ENCODE data around the gene PTPRD. TPM values are rescaled to one million over a fixed set of nuclear protein-coding genes. Genes with fewer than 3 reads are reported as not detected.
A peak's percentile ranks its signal among the peaks of the same experiment; 100 is the strongest.

Gene PTPRD
- total RNA-seq, 1 donor from 2014 or later = 109 TPM

- H3K27me3 Mint-ChIP-seq (ENCODE audit: low read depth) = no peaks in the 10 kb centered on the region
- H3K27ac Mint-ChIP-seq = peak overlapping the region; percentile 73
- peaks cover 10% of the 10 kb centered on the region for H3K4me1 Mint-ChIP-seq
- no peak for TF ChIP-seq CTCF (IDR thresholded peaks at IDR 0.05; ENCODE audit: unreplicated experiment)
- no peak for DNase-seq (ENCODE audit: low spot score in 2 of 2, unreplicated experiment in 2 of 2)
- peaks cover 5% of the 10 kb centered on the region for H3K9me3 Mint-ChIP-seq
- no peak overlapping the region for H3K4me3 Mint-ChIP-seq
- H3K36me3 Mint-ChIP-seq = no peaks in the 10 kb centered on the region
Measured at GRCh38 chr9:10562581-10563343, 50.0 kb downstream of the PTPRD start.

- TF ChIP-seq CTCF (IDR thresholded peaks at IDR 0.05; ENCODE audit: unreplicated experiment) = no peak
- no peaks in the 10 kb centered on the region for H3K36me3 Mint-ChIP-seq
- H3K27ac Mint-ChIP-seq = no peak overlapping the region
- H3K4me1 Mint-ChIP-seq = no peaks in the 10 kb centered on the region
- H3K4me3 Mint-ChIP-seq = no peak overlapping the region
- DNase-seq (ENCODE audit: low spot score in 2 of 2, unreplicated experiment in 2 of 2) = no peak
- peaks cover 7% of the 10 kb centered on the region for H3K9me3 Mint-ChIP-seq
- H3K27me3 Mint-ChIP-seq (ENCODE audit: low read depth) = no peaks in the 10 kb centered on the region
Measured at GRCh38 chr9:10548348-10548747, 64.5 kb downstream of the PTPRD start.

- Mint-ChIP-seq H3K27ac (no peak overlapping the region), H3K27me3 (ENCODE audit: low read depth) (no peaks in the 10 kb centered on the region), H3K9me3 (no peaks in the 10 kb centered on the region), H3K4me3 (no peak overlapping the region), H3K4me1 (no peaks in the 10 kb centered on the region), H3K36me3 (no peaks in the 10 kb centered on the region)
- no peak for DNase-seq (ENCODE audit: low spot score in 2 of 2, unreplicated experiment in 2 of 2)
- TF ChIP-seq CTCF (IDR thresholded peaks at IDR 0.05; ENCODE audit: unreplicated experiment) = no peak
Measured at GRCh38 chr9:10538073-10538472, 74.7 kb downstream of the PTPRD start.

- Mint-ChIP-seq H3K4me3 (no peak overlapping the region), H3K27me3 (ENCODE audit: low read depth) (no peaks in the 10 kb centered on the region), H3K36me3 (no peaks in the 10 kb centered on the region), H3K9me3 (no peaks in the 10 kb centered on the region), H3K4me1 (no peaks in the 10 kb centered on the region), H3K27ac (no peak overlapping the region)
- TF ChIP-seq CTCF (IDR thresholded peaks at IDR 0.05; ENCODE audit: unreplicated experiment) = no peak
- DNase-seq (ENCODE audit: low spot score in 2 of 2, unreplicated experiment in 2 of 2) = no peak
Measured at GRCh38 chr9:10534850-10535249, 78.0 kb downstream of the PTPRD start.

- H3K36me3 Mint-ChIP-seq = no peaks in the 10 kb centered on the region
- no peaks in the 10 kb centered on the region for H3K9me3 Mint-ChIP-seq
- no peak overlapping the region for H3K4me3 Mint-ChIP-seq
- TF ChIP-seq CTCF (IDR thresholded peaks at IDR 0.05; ENCODE audit: unreplicated experiment) = no peak
- no peaks in the 10 kb centered on the region for H3K4me1 Mint-ChIP-seq
- DNase-seq (ENCODE audit: low spot score in 2 of 2, unreplicated experiment in 2 of 2) = no peak
- no peak overlapping the region for H3K27ac Mint-ChIP-seq
- no peaks in the 10 kb centered on the region for H3K27me3 Mint-ChIP-seq (ENCODE audit: low read depth)
Measured at GRCh38 chr9:10525972-10526371, 86.8 kb downstream of the PTPRD start.

All from mesothelial cell of epicardium (in vitro differentiated cells).